OCI-LY3 (cell line): Measurements from ENCODE around the gene SLC9C2.

Source experiments
- EZH2phosphoT487 ChIP-seq: fragments of 200-600 bp; shearing (Covaris generic); IDR thresholded peaks from 2 replicates; pipeline ENCODE4 v1.6.1; 2018; ENCODE audit warnings: antibody characterized with exemption, mixed run types, low read depth
- TF ChIP-seq, protein P1 (sequence below): fragments of 200-600, 300-600 bp; sonication (generic); IDR thresholded peaks from 2 replicates; pipeline ENCODE4 v1.5.1; 2014; ENCODE audit warnings: antibody characterized with exemption, low read length, low read depth

- TF ChIP-seq, protein P1, sequence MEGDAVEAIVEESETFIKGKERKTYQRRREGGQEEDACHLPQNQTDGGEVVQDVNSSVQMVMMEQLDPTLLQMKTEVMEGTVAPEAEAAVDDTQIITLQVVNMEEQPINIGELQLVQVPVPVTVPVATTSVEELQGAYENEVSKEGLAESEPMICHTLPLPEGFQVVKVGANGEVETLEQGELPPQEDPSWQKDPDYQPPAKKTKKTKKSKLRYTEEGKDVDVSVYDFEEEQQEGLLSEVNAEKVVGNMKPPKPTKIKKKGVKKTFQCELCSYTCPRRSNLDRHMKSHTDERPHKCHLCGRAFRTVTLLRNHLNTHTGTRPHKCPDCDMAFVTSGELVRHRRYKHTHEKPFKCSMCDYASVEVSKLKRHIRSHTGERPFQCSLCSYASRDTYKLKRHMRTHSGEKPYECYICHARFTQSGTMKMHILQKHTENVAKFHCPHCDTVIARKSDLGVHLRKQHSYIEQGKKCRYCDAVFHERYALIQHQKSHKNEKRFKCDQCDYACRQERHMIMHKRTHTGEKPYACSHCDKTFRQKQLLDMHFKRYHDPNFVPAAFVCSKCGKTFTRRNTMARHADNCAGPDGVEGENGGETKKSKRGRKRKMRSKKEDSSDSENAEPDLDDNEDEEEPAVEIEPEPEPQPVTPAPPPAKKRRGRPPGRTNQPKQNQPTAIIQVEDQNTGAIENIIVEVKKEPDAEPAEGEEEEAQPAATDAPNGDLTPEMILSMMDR = peak; percentile 7; the same call in 1 of the 2 replicates
- no peak for TF ChIP-seq EZH2phosphoT487
These were observed 113.7 kb downstream of the SLC9C2 start for GRCh38 chr1:173489149-173489600.
